Activated B cell treated with CpG ODN at 0.5 μM for 24 hours (primary cell): ENCODE results near the gene FBLN5. TPM values are rescaled to one million over a fixed set of nuclear protein-coding genes. Genes with fewer than 3 reads are reported as not detected.
A peak's percentile ranks its signal among the peaks of the same experiment; 100 is the strongest.
"Not testable (repeated sequence)": the region's sequence is repeated elsewhere in the genome, so short reads cannot be mapped to it uniquely, and the experiment has no call there.

ENCODE experiments used
- ATAC-seq: fragments of 200-7000 bp; cut with Tn5 transposase; one replicate; pipeline ENCODE4 v1.10.0; 2021; ENCODE audit warnings: low read depth, mild to moderate bottlenecking, moderate library complexity
- CTCF ChIA-PET: fragments of 350-600 bp; sonication (Branson Sonifier 250); formaldehyde crosslinking; loops from one replicate; lab custom pipeline; 2021; ENCODE audit warnings: antibody characterized with exemption; lab: Charles Lee
- POLR2A ChIA-PET: fragments of 350-600 bp; sonication (Branson Sonifier 250); formaldehyde crosslinking; loops from one replicate; lab custom pipeline; 2021; ENCODE audit warnings: antibody characterized with exemption; lab: Charles Lee
- DNase-seq: peaks from one replicate; pipeline ENCODE4 v3.0.0; 2022
- H3K27ac Mint-ChIP-seq: one replicate; pipeline ENCODE4 v1.8.0; 2020; ENCODE audit warnings: mixed read lengths
- H3K27me3 Mint-ChIP-seq: one replicate; pipeline ENCODE4 v1.8.0; 2021; ENCODE audit warnings: mixed read lengths
- H3K36me3 Mint-ChIP-seq: one replicate; pipeline ENCODE4 v1.8.0; 2021; ENCODE audit warnings: low read depth, mixed read lengths
- H3K4me1 Mint-ChIP-seq: one replicate; pipeline ENCODE4 v1.8.0; 2021; ENCODE audit warnings: mixed read lengths
- H3K4me3 Mint-ChIP-seq: one replicate; pipeline ENCODE4 v1.8.0; 2020; ENCODE audit warnings: mild to moderate bottlenecking, mixed read lengths
- H3K9me3 Mint-ChIP-seq: one replicate; pipeline ENCODE4 v1.8.0; 2020; ENCODE audit warnings: mixed read lengths
- intact Hi-C: fragments of 100-400 bp; cut with micrococcal nuclease; formaldehyde crosslinking; loops from one replicate; pipeline ENCODE4 v1.15.1; 2024
- total RNA-seq: library from RNA; stranded (reverse); gene quantifications from 2 replicates; pipeline ENCODE4 v1.2.3, GENCODE V29; 2022
- TF ChIP-seq, protein P1 (sequence below): fragments of 200-600 bp; IDR thresholded peaks from one replicate; pipeline ENCODE4 v1.8.0; 2022; ENCODE audit warnings: antibody characterized with exemption, mild to moderate bottlenecking

FBLN5 gene
- total RNA-seq, 1 donor from 2014 or later, result not detected

GRCh38 chr14:91845652-91846051 is 101.8 kb downstream of the FBLN5 start:
- Mint-ChIP-seq H3K27ac (no peak overlapping the region), H3K4me1 (peaks cover 52% of the 10 kb centered on the region), H3K27me3 (no peaks in the 10 kb centered on the region)

GRCh38 chr14:91845056-91845455 is 102.4 kb downstream of the FBLN5 start:
- DNase-seq, H3K27me3 Mint-ChIP-seq, CTCF ChIA-PET, H3K27ac Mint-ChIP-seq, H3K9me3 Mint-ChIP-seq, H3K36me3 Mint-ChIP-seq, ATAC-seq, POLR2A ChIA-PET, H3K4me3 Mint-ChIP-seq, intact Hi-C loops: not testable (repeated sequence)
- peaks cover 57% of the 10 kb centered on the region for H3K4me1 Mint-ChIP-seq

More at GRCh38 chr14:91845652-91846051, 101.8 kb downstream of the FBLN5 start:
- TF ChIP-seq, protein P1, sequence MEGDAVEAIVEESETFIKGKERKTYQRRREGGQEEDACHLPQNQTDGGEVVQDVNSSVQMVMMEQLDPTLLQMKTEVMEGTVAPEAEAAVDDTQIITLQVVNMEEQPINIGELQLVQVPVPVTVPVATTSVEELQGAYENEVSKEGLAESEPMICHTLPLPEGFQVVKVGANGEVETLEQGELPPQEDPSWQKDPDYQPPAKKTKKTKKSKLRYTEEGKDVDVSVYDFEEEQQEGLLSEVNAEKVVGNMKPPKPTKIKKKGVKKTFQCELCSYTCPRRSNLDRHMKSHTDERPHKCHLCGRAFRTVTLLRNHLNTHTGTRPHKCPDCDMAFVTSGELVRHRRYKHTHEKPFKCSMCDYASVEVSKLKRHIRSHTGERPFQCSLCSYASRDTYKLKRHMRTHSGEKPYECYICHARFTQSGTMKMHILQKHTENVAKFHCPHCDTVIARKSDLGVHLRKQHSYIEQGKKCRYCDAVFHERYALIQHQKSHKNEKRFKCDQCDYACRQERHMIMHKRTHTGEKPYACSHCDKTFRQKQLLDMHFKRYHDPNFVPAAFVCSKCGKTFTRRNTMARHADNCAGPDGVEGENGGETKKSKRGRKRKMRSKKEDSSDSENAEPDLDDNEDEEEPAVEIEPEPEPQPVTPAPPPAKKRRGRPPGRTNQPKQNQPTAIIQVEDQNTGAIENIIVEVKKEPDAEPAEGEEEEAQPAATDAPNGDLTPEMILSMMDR, result no peak
- no peak overlapping the region for H3K4me3 Mint-ChIP-seq
- CTCF ChIA-PET, result no interaction called here
- ATAC-seq (no peak), DNase-seq (no peak)
- H3K36me3 Mint-ChIP-seq, result no peaks in the 10 kb centered on the region
- POLR2A ChIA-PET, result no interaction called here
- intact Hi-C loops, result no loop called here
- H3K9me3 Mint-ChIP-seq, result no peaks in the 10 kb centered on the region

DNA sequence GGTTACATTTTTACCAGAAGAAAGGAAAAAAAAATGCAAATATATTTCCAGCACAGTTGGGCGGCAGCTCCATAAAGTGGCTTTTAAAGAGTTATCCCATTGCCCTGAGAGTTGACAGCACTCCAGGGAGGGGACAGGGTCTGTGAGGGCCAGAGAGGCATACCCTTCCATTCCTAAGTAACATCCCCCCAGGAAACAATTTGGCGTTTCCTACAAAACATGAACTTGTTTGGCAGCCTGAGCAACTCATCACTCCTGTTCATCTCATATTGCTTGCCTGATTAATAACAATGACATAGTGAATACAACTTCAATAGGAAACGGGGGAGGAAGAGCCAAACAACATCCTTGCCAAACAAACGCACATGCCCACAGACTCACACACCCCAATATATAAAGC is 103.5 kb downstream of the FBLN5 start:
- no peak for ATAC-seq
- ChIA-PET CTCF (interaction anchor here (1.2 kb wide), 1 partner anchor 67 kb away, joined by 3 read pairs; no protein-coding TSS in a partner anchor), POLR2A (interaction anchor here (0.6 to 0.7 kb wide), 3 partner anchors 19 to 79 kb away, joined by 3 to 8 read pairs (median 6); no protein-coding TSS in a partner anchor)
- TF ChIP-seq, protein P1, result no peak
- intact Hi-C loops, result no loop called here
- H3K27me3 Mint-ChIP-seq, result no peaks in the 10 kb centered on the region
- peak overlapping the region; percentile 50 for H3K4me3 Mint-ChIP-seq
- H3K9me3 Mint-ChIP-seq, result no peaks in the 10 kb centered on the region
- peaks cover 67% of the 10 kb centered on the region for H3K4me1 Mint-ChIP-seq
- no peak for DNase-seq
- peak overlapping the region; percentile 71 for H3K27ac Mint-ChIP-seq
- H3K36me3 Mint-ChIP-seq, result no peaks in the 10 kb centered on the region

GRCh38 chr14:91843437-91843836 is 104.1 kb downstream of the FBLN5 start:
- POLR2A ChIA-PET, result interaction anchor here (0.6 kb wide), 1 partner anchor 20 kb away, joined by 6 read pairs; no protein-coding TSS in a partner anchor
- ATAC-seq (peak; percentile 73), DNase-seq (no peak)

DNA sequence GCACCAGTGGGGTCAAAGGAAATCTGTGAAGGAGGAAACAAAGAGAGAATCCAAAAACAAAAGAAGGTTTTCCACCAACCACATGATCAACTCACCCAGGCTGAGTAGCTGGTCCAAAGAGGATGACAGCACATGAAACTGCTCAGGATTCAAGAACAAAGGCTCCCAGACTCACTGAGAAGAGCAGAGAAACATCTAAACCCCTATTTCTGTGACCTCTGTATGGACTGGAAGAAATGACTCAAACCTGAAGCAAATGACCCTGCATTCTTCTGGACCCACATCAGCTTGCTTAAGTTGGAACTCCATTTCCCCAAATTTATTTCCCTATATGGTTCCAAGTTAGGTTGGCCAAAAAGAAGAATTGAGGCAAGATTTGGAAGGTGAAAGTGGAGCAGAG is 106.4 kb downstream of the FBLN5 start:
- Mint-ChIP-seq H3K27ac (no peak overlapping the region), H3K9me3 (no peaks in the 10 kb centered on the region), H3K27me3 (peaks cover 5% of the 10 kb centered on the region), H3K4me3 (no peak overlapping the region), H3K4me1 (peaks cover 62% of the 10 kb centered on the region), H3K36me3 (no peaks in the 10 kb centered on the region)
- CTCF ChIA-PET, result no interaction called here
- TF ChIP-seq, protein P1, result no peak
- intact Hi-C loops, result no loop called here
- POLR2A ChIA-PET, result no interaction called here
- ATAC-seq (no peak), DNase-seq (no peak)

More at GRCh38 chr14:91843437-91843836, 104.1 kb downstream of the FBLN5 start:
- H3K36me3 Mint-ChIP-seq, result no peaks in the 10 kb centered on the region
- CTCF ChIA-PET, result interaction anchor here (1.2 kb wide), 1 partner anchor 68 kb away, joined by 3 read pairs; no protein-coding TSS in a partner anchor
- TF ChIP-seq, protein P1, result no peak
- H3K9me3 Mint-ChIP-seq, result no peaks in the 10 kb centered on the region
- intact Hi-C loops, result loop anchor here (1.0 to 2.0 kb wide), 2 partner anchors 25 to 29 kb away; no protein-coding TSS in a partner anchor
- peaks cover 65% of the 10 kb centered on the region for H3K4me1 Mint-ChIP-seq
- peak overlapping the region; percentile 50 for H3K4me3 Mint-ChIP-seq
- H3K27ac Mint-ChIP-seq, result peak overlapping the region; percentile 71
- H3K27me3 Mint-ChIP-seq, result peaks cover 3% of the 10 kb centered on the region
